GM19468 (cell line): ENCODE measurements around the gene P4HB.

Experiments used
- ATAC-seq: cut with Tn5 transposase; IDR thresholded peaks from one replicate; pipeline ENCODE4 v1.9.1; 2021; ENCODE audit warnings: mild to moderate bottlenecking, moderate library complexity, moderate number of reproducible peaks; ENCODE audit not compliant: unreplicated experiment; ENCODE audit errors: extremely low read depth

The P4HB gene

GRCh38 chr17:81859906-81860755, at the start of gene P4HB:
Gene P4HB, minus strand, starts transcription at chr17:81860535. Its CDS starts 64 bp downstream, at chr17:81860471.
- peak; percentile 0 for ATAC-seq

DNA sequence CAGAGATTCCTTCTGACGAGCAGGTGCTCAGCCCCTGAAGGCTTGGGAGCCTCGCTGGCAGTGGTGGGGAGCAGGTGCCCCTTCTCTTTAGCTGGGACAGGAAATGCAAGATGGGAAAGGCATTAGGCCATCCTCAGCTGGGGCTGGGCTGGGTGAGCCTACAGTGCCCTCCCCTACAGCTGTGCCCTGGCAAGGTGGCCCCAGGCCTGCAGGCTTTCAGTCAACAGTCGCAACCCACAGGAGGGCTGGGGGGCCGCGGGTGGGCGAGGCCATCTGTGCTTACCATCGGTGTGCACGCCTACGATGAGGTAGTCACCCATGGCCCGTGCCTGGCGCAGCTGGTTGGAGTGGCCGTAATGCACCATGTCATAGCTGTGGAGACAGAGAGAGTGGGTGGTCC, 48.9 kb upstream of the P4HB start:
- no peak for ATAC-seq

GRCh38 chr17:81908793-81909192, 48.5 kb upstream of the P4HB start:
- ATAC-seq: no peak

DNA sequence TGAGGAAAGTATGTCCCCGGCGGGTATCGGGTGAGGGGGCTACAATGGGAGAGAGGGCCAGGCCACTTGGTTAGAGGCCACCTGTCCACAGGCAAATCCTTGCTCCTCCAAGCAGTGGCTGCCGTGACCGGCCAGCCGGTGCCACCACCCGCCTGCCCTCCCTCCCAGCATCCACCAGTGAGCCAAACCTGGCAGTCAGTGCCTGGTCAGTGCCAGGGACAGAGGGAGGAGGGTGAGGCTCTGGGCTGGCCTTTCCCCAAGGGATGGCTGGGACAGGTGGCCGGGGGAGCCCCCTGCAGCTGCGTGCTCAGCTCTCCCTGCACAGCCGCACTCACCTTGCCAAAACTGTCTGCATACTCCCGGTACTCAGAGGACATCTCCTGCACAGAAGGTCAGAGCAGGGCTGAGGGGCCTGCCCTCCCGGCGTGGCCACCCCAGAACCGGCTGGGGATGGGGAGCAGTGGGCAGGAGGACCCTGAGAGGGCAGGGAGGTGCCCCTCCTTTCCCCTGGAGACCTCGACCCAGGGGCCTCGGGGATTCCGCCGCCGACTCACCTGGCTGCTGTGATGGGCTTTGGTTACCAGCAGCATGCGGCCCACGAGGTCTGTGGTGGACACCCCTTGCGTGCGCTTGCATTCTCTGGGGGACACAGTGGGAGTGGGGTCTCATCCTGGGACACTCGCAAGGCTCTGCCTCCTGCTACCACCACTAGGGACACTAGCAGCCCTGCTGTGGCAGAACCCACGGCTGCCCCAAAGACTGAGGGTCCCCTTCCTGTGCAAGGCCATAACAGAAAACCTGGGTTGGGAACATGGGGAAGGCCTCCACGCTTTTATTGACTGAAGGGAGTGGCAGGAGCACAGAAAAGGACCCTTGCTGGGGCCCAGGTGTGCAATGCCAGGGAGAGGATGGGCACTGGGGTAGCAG, 47.1 kb upstream of the P4HB start:
- ATAC-seq: no peak

DNA sequence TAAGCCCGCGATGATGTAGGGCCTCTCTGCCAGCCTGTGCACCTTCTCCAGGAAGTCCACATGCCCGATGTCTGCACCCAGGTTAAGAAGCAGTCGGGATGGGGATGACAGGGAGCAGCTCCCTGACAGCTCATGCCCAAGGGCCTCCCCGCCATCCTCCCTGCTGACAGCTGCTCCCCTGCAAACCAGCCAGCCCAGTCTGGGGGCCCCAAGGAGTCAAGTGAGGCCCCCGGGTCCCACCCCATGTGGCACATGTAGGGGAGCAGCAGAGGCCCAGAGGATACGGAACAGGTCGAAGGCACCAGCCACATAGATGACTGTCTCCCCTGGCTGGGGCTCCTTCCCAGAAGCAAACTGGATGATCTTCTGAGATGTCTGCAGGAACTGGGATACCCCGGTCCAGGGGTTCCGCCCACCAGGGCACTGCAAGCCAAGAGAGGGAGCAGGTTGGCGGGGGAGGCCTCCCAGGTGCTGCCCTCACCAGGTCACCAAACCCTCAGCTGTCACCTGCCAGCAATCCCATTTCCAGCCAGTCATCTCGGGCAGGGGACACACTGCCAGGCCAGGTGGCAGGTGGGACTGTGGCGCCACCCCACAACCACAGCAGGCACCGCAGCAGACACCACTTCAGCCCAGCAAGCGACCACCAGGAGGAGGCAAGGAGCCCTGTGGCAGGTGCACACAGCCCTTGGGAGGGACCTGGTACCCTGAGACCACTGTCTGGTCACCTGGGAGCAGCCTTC, 46.3 kb upstream of the P4HB start:
- ATAC-seq: no peak

DNA sequence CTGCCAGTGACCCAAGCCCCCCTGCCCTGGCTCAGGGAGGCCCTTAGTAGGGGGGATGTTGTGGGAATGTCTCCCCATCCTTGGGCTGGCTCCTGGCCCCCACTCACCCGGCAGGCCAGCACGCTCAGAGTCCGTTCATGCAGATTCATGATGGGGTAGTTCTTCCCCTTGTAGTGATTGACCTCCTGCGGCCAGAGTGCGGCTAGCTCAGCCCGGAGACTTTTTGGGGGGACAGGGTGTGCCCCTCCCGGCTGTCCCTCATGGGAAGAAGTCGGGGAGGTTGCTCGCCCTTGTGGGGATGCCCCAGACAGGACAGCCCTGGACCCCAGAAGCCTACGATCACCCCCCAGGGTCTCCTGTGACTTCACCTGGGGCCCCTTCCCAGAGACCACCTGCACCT, 45.7 kb upstream of the P4HB start:
- ATAC-seq: no peak

- ATAC-seq: no peak
Measured at GRCh38 chr17:81905424-81905875, 45.1 kb upstream of the P4HB start.

DNA sequence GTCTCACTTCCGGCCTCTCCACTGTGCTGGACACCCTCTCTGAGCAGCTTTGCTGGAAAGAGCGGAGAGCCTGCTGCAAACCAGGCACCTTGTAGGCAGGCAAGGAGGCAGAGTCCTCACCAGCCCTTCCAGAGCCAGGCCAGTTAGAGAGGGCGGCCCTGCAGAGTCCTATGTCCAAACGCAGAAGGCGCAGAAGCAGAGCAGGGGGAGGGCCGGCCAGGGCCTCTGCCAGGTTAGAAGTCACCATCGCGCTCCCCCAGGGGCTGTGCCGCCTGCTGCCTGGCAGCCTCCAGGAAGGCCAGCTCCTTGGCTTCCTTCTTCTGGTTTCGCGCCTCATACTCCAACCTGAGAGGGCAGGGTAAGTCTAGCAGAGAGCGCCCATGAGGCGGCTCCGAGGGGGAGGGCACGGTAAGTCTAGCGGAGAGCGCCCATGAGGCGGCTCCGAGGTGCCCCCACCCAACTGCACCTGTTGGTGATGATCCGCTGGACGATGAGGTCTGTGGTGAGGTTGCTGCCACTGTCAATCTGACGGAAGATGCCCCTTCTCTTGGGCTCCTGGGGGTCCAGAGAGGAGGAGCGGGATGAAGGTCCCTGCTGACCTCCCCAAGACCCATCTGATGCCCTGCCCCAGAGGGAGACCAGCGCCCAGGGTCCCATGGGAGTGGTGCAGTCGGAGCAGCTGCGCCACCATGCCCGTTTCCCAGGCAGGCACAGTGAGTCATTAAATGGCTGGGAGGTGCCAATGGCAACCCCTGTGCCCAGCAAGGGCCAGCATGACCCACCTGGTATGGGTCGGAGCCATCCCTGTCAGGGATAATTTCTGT, 44.5 kb upstream of the P4HB start:
- no peak for ATAC-seq

GRCh38 chr17:81903896-81904599, 43.7 kb upstream of the P4HB start:
- no peak for ATAC-seq

DNA sequence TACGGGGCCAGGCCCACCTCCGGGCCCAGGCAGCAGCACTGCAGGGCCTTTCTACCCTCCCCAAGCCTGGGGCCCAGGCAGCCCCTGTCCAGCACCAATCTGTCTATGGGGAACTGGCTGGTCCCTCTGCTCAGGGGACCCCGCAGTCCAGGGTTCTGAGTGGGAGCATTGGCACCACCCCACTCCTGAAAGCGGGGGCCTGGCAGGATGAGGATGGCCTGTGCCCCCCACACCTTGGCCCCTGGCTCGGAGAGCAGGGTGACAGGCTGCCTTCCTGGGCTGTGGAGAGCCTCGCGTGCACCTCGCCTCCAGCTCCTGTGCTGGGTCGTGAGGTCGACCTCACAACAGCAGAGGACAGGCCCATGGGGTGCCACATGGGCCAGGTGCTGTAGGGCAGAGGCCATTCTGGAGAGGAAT, 43.1 kb upstream of the P4HB start:
- ATAC-seq: no peak

DNA sequence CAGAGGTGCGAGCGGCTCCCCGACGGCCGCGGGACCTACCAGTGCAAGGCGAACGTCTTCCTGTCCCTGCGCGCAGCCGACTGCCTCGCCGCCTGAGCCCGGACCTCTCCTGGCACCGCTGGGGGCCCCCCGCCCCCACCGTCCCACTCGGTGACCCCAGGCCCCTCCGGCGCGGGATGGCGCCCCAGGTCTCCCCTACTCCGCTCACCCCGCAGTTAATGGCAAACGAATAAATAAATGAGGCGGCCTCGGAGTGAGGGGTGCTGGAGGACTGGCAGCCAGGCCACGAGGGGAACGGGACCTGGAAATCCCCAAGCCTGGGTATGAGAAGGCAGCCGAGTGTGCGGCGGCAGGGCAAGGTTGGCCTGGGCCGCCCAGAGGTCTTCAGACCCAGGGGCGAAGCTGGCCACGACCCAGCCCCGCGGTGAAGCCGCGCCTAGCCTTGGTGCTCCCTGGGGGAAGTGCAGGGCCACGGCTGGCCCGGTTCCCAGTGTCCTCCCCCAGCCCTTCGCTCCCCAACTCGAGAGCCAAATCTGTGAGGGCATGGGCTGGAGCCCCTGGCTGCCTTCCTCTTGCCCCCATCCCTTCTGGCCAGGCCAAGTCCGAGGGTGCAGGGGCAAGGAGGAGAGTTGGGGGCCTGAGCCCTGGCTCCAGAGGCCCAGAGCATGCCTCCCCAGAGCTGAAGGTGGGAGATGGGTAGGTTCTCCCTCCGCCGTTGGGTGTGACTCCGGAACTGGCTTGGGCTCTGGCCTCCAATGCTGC, 42.5 kb upstream of the P4HB start:
- ATAC-seq: no peak

DNA sequence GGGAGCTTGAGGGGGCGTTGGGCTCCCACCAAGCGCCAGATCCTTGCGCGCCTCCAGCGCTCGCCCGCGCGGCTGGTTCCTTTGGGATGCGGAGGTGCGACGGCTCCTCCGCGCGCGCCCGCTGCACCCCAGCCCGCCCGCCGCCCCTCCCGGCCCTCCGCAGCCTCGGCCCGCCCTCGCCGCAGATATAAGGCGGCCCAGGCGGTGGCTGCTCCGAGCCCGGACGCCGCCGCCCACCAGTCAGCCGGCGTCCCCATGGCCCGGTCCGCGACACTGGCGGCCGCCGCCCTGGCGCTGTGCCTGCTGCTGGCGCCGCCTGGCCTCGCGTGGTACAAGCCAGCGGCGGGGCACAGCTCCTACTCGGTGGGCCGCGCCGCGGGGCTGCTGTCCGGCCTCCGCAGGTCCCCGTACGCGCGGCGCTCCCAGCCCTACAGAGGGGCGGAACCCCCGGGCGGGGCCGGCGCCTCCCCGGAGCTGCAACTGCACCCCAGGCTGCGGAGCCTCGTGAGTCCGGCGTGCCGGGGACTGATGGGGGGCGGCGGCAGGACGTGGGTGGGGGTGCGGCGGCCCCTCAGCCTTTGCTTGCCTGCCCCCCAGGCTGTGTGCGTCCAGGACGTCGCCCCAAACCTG, 41.8 kb upstream of the P4HB start, which contains the start of gene NPB:
Gene NPB, plus strand, starts transcription at position 216 of the 630 bp plus-strand sequence. Its CDS starts 40 bp downstream, at position 256.
- no peak for ATAC-seq

DNA sequence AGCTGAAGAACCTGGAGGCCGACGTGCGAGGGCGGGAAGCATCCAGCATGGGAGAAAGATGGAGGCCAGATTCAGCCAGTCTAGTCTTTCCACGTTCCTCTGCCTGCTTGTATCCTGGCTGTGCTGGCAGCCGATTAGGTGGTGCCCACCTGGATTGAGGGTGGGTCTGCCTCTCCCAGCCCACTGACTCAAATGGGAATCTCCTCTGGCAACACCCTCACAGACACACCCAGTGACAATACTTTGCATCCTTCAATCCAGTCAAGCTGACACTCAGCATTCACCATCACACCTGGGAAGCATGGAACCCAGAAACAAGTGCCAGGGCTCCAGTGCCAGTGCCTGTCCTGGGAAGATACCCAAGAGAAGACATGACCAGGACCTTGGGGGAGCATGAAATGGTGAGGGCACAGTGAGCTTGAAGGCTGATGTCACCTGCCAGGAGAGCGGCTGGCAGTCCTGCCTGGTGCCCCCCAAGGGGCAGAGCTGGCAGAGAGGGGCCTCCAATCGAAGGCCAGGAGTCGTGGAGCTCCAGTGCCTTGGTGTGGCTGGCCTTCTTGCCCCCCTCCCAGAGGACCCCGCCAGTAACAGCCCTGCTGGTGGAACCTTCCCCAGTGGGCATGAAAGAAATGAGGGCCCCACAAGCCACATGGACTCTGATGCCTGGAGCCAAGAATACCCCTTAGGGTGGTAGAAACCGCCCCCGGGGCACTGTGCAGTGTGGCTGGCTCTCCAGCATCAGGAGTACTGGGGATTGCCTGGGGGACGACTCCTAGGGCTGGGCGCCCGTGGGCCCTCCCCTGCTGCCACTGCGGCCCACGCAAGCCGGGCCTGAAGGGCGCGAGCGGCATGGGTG, 41.1 kb upstream of the P4HB start:
- ATAC-seq: no peak

- ATAC-seq: no peak
Measured at GRCh38 chr17:81900181-81900820, 40.0 kb upstream of the P4HB start.

- no peak for ATAC-seq
Measured at GRCh38 chr17:81899514-81900166, 39.3 kb upstream of the P4HB start.

GRCh38 chr17:81898885-81899284, 38.5 kb upstream of the P4HB start:
- ATAC-seq: no peak
